HG02798 (cell line): ENCODE results near the gene EXOC2.

ENCODE experiments used
- ATAC-seq: cut with Tn5 transposase; IDR thresholded peaks from one replicate; pipeline ENCODE4 v1.9.1; 2021; ENCODE audit warnings: mild to moderate bottlenecking; ENCODE audit not compliant: unreplicated experiment, poor library complexity

EXOC2 gene

DNA sequence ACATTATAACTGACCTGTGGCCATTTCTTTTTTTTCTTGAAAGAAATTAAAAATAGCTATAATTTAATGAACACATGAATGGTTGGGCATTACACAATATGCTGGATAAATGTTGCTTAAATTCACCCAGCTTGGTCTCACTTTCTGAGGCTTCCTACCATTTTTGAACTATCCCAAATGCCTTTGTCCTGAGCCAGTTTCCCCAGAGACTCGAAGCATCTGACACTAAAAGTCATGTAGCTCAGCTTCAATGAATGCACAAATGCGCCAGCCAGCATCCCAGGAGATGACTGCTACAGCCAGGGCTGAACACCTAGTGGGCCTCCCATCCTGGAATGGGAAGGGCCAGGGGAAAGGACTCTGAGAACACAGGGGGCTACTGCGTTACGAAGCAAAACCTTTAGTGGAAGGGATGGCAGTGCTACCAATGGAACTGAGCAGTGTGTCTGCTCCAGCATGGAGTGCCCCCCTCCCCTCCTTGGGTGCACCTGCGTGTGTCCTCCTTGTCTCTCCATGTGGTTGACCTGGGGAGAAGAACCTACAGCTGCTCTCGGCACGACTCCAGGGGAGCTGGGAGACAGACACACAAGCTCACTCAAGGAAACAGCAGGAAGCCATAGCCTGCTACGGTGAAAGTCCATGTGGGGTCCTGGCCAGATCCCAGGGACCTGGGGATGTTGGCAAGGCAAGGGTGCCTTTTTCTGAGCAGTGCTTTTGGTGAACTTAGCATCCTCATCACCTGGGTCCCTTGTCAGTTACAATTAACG lies 240.5 kb downstream of the EXOC2 start:
- ATAC-seq = no peak

DNA sequence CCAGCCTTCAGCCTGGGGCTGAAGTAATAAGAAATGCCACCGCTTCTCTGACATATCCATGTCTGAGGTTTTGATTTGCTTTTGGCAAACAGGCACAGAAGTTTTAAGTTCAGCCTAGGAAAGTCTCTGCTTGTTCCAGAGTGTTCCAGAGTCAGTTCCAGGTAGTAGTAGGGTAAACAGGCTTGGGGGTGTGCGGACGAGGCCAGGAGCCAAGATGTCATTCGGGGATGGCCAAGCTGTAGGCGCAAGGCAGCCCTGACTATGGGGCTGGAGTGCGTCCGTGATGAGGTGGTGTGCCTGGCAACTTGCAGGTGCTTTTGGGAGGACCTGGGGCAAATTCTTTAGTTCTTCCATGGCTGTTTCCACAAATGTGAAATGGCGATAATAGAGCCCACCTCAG lies 241.1 kb downstream of the EXOC2 start:
- ATAC-seq = no peak

DNA sequence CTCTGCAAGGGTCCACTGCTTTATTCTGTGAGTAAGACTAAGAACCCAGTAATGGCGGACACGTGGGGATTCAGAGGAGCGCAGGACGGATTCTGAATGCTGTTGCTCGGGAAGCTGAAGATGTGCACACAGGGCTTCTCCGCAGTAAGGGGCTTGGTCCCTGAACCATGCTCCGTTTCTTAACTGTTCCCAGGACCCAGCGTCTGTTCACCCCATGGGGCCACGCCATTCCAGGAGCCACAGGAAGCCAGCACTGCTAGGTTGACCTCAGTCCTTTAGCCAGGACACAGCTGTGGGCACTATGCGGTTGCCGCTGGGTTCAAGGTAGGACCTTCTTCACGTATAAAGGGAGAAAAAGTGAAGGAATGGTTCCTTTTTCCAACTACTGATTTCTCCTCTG lies 241.6 kb downstream of the EXOC2 start:
- no peak for ATAC-seq

DNA sequence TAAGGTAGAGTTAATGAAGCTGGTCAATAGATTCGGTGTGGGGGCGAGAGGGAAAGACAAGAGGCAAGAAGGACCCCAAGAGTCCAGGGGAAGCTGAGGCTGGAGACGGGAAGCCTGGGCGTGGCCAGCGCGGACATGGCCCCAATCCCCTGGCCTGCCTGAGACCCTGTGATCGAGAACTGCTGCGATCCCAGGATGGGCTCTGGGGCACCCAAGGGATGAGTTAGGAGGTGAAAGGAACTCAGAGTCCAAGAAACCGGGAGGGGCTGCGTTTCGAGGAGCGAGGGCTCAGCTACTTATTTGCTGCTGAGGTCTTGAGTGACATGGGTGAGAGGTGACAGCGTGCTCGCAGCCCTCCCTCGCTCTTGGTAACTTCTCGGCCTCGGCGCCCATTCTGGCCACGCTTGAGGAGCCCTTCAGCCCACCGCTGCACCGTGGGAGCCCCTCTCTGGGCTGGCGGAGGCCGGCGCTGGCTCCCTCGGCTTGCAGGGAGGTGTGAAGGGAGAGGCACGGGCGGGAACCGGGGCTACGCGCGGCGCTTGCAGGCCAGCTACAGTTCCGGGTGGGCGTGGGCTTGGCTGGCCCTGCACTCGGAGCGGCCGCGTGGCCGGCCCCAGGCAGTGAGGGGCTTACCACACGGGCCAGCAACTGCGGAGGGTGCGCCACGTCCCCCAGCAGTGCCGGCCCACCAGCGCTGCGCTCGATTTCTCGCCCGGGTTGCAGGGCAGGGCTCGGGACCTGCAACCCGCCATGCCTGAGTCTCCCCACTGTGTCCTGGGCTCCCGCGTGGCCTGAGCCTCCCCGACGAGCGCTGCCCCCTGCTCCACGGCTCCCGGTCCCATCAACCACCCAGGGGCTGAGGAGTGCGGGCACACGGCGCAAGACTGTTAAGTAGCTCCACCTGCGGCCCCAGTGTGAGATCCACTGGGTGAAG lies 243.2 kb downstream of the EXOC2 start:
- ATAC-seq = no peak

DNA sequence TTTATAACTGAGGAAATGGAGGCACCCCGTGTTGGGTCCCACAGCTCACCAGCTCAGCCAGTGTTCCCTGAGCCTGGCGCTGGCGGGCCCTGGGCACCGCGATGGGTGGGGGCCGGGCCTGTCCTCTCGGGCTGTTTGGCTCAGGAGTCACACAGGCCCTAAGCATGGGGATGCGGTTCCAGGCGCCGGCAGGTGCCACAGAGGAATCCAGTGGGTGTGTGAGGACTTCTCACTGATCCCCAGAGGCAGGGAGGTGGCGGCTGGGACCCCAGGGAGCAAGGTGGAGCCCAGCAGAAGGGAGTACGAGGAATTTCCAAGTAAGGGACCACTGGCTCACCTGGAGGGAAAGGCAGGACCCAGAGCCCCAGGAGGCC lies 243.9 kb downstream of the EXOC2 start:
- no peak for ATAC-seq

DNA sequence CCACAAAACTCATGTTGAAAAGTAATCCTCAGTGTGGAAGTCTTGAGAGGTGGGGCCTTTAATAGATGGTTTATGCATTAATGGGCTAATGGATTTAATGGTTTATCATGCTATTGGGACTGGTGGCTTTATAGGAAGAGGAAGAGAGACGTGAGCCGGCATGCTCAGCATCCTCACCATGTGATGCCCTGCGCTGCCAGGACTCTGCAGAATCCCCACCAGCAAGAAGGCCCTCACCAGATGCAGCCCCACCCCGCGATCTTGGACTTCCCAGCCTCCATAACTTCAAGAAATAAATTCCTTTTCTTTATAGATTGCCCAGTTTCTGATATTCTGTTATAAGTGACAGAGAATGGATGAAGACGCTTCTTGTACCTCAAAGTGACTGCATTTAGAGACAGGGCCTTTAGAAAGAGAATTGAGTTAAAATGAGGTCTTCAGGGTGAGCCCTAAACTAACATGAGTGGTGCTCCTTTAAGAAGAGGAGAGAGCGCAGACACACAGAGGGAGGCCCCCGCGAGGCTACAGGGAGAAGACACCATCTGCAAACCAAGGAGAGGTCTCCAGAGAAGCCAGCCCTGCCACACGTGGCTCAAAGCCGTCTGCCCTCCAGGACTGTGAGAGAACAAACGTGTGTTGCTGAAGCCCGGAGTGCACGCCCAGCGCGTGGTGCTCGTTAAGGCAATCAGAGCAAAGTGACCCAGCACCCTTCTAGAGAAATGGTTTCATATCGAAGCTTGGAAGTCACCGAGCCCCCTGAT lies 244.5 kb downstream of the EXOC2 start:
- ATAC-seq = no peak

DNA sequence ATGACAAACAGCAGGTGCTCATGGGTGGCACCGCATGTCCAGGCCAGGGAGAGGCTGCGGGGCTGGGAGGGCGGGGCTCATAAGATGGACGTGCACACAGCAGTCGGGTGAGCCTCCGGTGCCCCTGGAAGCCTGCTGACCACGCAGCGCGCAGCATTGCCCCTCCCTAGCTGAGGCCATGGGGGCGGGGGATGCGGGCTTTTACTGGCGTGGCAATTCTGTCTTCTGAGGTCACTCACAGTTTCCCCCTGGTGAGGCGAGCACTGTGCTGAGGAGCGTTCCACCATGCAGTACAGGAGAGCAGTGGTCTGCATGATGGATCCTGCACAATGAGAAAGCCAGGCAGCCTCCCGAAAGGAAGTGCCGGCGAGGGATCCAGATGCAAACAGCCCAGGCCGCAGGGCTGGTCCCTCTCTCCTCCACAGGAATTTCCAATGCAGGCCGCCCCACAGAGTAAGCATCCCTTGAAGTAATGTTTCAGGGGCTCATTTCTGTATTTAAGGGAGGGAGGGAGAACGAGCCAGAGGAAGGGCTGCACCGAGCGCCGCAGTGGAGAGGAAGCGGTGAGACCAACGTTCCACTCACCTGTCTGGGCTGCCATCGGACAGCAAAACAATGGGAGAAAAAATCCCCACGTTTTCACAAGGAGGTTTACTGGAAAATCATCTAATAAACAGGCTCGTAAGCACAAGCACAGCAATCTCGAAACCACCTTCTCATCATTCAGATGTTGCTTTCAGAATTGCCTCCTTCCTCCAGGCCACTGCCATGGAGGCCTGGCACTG lies 245.4 kb downstream of the EXOC2 start:
- ATAC-seq = no peak

DNA sequence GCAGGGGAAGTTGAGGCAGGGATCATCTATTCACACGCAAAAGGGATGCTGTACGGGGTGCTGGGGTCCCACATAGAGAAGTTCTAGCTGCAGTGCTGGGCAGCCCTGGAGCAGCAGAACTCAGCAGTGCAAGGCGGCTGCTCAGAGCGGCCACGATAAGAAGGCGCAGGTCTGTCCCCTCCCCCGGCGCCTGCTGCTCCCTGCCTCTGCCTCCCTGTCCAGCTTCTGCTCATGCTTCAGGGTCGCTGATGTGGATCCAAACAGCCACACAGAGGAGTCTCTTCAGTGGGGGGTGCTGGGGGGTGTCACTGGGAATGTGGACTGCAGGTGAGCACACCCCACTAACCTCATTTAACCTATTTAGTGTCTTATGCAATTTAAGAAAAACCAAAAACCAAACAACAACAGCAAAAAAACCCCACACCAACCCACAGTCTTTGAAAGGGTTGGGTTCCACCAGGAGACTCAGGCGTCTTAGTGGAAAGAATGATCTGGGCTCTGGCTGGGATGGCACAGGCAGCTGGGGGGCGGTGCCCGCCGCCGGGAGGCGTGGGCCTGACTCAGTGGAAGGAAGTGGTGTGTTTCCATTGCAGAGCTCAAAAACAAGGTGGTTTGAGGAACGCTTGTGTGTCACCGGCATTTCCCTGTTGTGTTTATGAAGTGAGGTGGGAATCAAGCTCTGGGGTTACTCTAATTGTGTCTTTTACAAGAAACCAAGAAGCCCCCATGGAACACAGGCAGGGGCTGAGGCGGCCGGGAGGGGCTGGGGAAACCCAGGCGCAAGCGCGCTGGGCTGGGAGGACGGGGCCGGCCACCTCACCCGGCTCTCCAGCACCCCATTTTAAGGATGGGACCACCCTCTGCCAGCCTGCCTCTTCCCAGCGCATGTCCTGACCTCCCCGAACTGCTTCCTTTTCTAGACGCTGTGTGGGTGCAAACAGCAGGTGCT lies 246.2 kb downstream of the EXOC2 start:
- ATAC-seq = no peak

DNA sequence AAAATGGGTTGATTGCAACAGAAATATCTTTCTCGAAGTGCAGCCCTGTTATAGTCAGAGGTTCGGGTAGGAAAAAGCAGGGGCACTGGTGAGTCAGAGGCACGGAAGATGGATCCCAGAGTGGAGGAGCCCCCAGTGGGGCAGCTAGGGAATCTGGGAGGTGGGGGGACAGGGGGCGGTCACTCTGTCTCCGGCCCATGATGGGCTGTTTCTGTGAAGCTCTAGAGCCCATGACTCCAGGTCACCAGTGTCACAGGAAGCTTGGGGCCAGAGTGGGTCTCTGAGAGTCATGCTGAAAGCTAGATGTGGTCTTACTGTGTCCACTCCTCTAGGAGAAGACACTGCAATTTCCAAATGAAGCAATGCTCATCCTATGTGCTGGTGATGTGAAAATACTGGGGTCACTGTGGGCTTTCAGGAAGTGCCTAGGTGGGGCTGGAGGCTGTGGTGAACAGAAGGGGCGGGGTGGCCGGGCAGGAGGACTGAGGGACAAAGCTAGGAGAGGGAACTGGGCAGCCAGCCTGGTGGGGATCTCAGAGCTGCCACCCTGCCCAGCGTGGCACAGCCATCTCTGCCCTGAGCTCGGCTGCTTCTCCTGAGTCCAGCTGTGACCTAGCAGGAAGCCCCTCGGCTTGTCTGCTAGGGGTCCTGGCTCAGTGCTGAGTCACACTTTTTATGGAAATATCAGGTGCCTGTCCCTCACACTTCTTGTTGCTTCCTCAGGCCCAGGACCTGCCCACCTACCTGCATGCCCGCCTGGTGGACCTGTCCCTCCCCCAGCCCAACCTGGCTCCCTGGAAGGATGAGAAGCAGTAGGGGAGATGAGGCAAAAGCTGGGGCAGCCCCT lies 247.1 kb downstream of the EXOC2 start:
- no peak for ATAC-seq

DNA sequence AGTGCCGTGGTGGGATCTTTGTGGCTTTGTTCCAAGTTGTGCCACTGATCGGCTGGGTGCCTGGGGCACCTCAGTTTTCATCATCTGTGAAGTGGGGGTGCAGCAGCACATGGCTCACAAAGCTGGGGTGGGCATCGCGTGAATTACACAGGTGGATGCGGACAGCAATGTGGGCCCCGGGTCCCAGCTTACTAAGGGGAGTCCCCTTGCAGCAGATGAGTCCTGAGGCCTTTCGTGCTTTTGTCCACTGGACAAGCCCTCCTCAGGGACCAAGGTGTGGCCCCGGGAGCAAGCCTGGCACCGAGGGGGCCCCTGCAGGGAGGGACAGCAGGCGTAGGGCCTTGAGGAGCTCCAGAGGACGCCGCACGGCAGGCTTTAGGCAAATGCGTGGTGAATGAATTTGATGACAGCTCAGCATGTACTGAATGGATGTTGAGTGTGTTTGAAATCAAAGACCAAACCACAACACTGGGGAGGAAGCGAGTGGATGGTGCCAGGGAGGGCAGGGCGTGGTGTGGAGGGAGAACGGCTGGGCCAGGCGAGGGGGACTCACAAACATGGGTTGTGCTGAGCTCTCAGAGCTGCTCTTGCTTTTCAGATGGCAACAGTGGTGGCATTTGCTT lies 248.2 kb downstream of the EXOC2 start:
- ATAC-seq = no peak

DNA sequence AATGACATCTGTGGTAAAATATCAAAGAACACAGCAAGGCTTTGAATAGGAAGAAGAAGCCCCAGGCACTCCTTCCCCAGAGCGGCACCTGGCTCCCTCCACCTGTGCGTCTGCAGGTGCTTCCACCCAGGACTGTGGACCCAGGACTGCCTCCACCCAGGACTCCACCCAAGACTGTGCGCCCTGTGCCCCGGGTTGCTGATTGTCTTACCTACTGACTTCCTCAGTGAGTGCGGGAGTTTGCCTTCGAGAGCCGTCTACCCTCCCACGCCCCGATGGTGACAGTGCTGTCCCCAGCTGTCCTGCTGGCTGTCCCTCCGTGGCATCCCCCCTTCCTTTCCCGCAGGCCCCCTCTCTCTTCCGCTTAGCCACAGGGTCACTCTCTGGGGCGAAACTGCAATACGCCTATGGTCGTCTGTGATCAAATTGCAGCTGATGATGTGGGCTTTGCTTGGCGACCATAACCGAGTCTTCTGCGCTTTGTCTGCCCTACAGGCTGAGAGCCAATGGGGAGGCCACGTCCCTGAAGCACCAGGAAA lies 249.2 kb downstream of the EXOC2 start:
- no peak for ATAC-seq

DNA sequence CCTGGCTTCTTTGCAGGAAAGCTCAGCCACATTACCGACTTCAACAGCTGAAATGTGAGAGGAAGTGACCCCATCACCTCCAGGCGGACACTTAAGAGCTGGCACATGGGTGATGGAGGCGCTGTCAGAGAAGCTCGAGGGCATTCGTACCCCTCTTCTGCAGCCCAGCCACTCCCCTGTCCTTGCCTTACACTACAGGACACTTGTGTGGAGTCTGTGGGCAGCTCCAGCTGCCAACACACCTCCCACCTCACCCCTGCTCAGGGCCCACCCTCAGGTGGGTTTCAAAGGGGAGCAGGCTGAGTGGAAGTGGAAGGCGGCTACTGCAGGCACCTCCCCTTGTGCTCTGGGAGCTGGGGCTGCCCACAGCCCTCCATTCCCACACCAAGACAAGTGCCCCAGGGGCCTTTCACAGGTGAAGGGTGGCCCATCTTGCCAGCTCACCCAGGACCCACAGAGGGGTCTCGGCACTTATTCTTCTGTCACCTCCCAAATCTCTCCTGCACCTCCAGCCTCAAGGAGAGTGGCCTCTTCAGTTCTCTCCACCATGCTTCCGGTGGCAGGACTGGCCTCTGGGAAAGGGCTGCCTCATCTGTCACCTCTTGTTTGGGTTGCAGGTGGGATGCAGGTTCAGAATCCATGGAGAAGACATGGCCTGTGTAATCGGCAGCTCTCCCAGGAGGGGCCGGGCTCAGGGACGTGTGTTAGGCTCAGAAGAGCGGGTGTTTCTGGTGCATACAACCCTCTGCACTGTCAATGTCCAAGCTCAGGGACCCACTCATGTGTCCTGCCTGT lies 251.6 kb downstream of the EXOC2 start:
- ATAC-seq = no peak

DNA sequence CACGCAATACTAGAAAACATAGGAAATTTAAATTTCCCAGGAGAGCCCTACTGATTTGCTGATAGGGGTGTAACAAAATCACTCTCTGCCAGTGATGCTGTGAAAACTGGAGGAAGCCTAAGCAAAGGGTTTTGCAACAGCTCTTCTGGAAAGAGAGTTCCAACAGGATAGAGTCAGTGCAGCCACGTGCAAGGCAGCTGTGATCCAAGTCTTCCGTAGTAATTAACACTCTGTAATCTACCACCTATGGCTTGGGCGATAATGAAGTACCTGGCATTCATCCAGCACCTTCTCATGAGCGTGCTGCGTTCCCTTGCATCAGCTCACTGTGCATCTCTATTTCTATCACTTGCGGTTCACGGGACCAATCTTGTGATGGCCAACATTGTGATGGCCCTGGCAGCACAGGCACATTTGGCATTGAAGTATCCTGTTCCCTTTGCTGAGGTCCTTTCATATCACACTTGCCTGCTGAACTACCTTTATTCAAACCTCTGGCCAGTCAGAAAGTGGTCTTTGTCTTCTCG lies 253.2 kb downstream of the EXOC2 start:
- ATAC-seq = no peak

DNA sequence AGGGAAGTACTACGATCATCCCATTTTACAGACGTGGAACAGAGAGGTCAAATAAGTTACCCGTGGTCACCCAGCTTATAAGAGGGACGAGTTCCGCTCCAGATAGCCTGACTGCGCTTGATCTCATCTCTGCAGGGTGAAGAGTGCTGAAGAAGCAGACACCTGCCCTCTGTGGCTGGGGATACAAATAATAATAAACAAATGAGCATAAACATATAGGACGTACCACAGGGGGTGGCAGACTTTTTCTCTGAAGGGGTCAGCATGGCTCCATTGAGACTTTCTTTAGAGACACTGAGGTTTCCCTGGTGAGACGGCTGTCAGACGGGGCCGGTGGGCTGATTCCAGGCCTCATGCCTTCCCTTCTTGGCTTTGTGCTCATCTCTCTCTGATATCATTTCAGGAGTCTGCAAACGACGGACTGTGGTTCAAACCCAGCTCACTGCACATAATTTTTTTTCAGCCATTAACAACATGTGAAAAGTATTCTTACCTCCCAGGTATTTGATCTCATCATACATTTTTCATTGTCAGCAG lies 254.2 kb downstream of the EXOC2 start:
- ATAC-seq = no peak

DNA sequence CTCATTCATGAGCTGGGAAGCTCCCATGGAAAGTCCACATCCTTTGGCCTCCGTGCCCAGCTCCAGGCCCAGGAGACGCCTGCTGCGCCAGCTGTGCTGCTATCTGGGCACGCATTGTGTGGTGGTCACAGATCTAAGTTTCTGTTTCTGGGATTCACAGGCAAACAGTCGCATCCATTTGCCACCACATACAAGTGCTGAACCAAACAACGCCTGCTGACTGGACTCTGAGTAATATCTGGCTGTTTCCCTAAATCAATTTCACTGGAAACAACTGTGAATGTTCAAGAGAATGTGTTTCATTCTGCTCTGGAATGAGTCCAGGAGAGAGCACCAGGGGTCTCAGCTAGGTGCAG lies 255.9 kb downstream of the EXOC2 start:
- no peak for ATAC-seq

DNA sequence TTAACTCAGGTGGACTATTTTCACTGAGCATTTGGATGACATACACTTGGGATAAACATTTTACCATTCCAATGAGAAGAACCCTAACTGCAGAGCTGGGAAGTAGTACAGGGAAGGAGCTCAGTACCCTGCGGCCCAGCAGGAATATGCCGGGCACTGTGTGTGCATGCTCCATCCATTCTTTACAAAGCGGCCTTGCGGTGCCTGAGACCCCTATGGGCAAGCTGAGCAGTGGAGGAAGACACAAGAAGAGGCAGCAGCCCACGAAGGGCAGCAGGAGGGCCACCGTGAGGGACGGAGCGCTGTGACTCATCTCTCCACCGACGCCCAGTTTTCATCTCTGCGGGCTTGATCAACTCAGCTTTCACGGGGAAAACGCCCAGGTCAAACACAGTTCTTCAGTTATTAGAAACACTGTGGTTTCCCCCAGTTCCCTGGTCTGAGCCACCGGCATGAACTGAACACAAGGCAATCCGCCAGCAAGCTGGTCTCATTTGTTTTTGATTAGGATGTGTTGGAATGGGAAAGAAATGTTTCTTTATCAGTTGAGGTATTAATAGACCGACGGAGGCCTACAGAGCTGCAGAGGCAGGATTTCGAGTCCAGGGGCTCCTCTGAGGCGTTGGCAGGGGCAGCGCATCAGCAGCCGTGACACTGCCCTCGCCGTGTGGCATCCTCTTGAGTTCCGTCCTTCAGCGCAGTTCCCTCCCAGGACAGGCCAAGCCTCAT lies 256.5 kb downstream of the EXOC2 start:
- ATAC-seq = no peak
